Raji (cell line): ENCODE results near the gene WDR81.

Source experiments
- POLR2A ChIP-seq: IDR thresholded peaks from 2 replicates; pipeline ENCODE4 v1.6.1; 2011; ENCODE audit warnings: low read depth, low read length, control low read depth; ENCODE audit not compliant: insufficient read depth

The WDR81 gene

DNA sequence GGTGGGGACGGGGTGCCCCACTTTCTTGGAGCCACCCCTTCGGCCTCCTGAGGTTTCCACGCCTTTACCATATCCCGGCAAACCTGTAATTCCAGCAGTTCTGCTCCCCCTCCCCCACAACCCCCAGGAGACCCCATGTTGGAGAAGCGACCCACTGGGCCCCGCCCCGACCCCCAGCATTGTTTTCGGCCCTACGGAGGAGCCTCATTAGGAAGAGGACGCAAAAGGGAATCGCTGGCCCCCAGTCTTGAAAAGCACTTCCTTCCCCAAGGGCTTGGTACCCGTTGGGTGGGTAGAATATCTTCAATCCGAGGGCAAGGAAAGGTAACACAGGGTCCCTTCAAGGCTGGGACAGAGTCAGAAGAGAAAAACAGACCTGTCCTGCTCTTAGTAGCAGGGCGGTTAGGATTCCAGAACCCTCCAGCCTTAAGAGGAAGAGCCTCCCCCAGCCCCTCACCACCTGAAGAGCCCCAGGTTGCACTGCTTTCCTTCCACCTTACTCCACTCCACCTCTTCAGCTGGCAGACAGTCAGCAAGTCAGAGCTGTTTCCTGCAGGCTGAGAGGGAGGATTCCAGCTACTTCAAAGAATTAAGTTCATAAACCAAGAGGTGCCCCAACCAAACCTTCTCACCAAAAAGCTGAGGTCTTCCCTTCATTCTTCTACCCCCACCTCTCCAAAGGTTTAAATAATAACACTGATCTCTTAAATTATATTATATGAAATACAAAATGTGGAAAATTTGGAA is 13.5 kb upstream of the WDR81 start:
- no peak for TF ChIP-seq POLR2A

DNA sequence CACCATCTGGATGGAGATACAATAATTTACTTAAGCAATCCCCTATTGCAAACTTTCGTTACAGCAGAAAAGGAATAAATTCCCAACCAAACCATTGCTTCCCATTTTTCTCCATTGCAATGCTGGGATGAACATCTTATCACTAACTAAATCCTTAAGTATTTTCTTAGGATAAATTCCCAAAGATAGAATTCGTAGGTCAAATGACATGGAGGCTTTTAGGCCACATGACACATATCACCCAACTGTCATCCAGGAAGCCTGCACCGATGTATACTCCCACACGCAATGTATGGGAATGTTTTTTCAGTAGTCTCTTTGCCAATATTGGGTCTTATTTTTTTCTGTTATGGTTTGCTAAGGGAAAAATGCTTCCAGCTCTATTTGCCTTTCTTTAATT is 12.7 kb upstream of the WDR81 start:
- no peak for TF ChIP-seq POLR2A

- TF ChIP-seq POLR2A = no peak
Observed at GRCh38 chr17:1712271-1712670, 12.2 kb upstream of the WDR81 start.

- no peak for TF ChIP-seq POLR2A
Observed at GRCh38 chr17:1713160-1713877, 11.2 kb upstream of the WDR81 start.

DNA sequence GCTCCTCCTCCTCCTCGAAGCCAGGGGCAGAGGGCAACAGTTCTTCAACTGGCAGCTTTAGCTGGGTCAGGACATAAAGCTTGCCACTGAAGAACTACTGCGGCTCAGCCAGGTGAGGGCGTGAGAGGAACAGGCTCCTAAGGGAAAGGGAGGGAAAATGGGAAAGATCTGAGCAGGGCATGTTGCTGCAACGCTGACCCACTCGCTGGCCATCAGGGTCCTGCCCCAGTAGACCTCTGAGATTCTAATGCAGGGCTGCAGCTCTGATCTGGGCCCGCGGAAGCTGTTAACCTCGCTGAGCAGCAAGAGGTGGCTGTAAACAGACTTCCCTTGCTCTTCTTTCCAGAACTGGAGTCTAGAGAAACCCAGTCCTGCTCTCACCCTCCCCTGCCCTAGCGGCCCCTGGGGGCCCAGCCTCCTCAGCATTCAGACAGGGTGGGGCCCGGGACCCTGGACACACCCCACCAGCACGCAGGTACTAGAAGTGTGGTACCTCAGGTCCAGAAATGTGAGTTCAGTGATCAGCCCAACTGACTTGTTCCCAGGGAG is 10.6 kb upstream of the WDR81 start:
- no peak for TF ChIP-seq POLR2A

DNA sequence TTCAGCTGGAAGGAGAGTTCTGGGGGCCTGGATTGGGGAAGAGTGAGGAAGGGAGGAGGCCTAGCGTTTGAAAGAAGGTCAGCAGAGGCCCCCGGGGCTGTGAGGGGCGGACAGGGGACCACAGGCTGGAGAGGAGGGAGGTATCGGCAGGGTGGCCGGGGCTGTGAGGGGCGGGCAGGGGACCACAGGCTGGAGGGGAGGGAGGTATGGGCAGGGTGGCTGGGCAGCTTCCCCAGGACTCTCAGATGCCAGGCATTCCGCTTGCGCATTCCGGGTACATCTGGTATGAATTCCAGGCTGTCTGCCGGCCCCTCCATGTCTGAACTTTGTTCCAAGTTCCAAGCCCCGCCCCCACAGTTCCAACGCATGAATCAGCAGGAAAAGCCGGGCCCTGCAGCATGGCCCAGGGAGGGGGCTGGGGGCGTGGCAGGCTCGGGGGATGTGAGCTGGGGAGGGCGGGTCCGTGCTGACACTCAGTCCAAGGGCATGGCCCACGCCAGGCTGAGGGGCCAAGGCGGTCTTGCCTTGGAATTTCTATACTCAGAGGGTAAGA is 10.0 kb upstream of the WDR81 start:
- TF ChIP-seq POLR2A = no peak

DNA sequence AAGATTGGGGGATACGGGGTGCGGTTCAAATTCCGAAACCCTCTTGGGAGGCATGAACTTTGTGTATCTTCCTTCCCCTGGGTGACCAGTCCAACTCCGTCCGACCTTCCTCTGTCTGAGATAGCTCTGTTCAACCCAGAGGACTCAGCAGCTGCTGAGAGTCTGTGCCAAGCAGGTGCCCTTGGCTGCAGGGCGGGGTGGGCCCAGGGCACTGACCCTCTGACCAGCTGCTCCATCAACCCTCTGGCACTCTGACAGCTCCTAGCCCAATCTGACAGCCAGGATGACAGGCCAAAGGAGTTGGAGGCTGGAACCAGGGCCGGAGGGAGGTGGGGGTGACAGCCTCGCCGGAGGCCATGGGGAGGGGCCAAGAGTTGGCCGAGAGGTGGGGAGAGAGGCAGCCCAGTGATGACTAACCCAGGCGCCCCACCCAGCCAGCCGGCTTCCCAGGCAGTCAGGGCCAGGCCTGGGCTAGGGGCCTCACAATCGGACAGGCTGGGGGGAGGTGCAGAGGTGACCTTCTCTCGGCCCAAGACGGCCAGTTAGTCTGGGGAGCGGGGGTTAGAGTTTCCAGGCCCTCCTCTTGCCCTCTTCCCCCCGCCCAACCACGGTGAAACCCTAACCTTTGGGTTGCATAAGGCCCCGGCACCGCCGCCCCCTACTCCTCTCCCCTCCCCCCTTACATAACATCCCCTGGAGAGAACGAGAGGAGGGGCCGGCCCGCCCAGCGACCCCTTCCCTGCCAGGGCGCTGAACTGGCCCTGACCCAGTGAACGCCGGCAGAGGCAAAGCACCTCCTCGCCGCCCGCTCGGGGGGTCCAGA is 9.3 kb upstream of the WDR81 start:
- no peak for TF ChIP-seq POLR2A

DNA sequence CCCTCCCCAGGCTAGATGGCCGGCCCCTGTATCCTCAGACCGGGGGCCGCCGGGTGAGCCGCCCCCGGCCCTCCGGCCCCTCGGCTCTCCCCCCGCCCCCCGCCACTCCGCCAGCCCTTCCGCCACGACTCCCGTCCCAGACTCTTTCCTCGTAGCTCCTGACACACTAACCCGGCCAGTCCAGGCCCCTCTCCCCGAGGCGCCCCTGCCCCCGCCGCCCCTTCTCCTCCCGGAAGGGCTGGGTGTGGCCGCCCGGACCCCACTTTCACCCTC is 8.8 kb upstream of the WDR81 start:
- TF ChIP-seq POLR2A = no peak

GRCh38 chr17:1716076-1716911 is 8.2 kb upstream of the WDR81 start:
- peak; percentile 60; the same call in 1 of the 2 replicates for TF ChIP-seq POLR2A

- peak; percentile 65 for TF ChIP-seq POLR2A
Observed at GRCh38 chr17:1716912-1717695, 7.4 kb upstream of the WDR81 start.

- TF ChIP-seq POLR2A = no peak
Observed at GRCh38 chr17:1718362-1719165, 5.9 kb upstream of the WDR81 start.

DNA sequence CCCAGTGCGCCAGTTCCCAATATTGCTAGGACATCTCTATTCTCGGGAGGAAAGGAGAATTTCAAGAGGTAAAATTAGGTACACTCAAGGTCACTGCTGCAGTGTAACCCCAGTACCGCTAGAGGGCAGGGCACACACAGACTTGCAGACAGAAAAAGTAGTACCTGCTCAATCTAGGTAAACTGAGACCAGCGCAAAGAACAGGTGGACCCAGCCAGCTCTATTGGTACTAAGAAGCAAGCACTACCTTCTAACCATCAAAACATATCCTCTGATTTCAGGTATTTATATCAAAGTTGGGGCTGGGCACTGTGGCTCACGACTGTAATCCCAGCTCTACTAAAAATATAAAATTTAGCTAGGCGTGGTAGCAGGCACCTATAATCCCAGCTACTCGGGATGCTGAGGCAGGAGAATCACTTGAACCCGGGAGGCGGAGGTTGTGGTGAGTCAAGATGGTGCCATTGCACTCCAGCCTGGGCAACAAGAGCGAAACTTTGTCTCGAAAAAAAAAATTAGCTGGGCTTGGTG is 3.6 kb upstream of the WDR81 start:
- no peak for TF ChIP-seq POLR2A
